ENCODE data around the gene WDR44.

Gene WDR44

DNA sequence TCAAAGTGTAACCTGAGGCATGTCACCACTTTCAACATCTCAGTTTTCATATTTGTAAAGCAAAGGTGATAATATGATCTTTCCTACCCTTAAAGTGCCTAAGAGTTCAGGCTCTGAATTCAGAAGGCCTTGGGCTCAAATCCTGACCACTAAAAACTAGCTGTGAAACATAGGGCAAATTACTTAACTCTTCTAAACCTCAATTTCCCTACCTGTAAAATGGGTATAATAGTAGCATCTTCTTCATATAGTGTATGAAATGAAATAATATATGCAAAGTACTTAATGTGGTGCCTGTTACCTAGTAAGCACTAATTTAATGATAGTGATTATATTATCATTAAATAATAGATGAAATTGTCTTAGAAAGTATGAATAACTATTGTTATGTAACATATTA lies 7.0 kb upstream of the WDR44 start:
- DNase-seq, result no peak
- Histone ChIP-seq H3K27ac (ENCODE audit: low read length) (no peak overlapping the region), H3K9me2 (replicated peaks; ENCODE audit: insufficient read depth, low read length) (no peaks in the 10 kb centered on the region), H3F3A (ENCODE audit: insufficient read depth, low read length) (no peaks in the 10 kb centered on the region), H3K9ac (ENCODE audit: low read length) (no peak overlapping the region), H3K4me1 (ENCODE audit: low read length) (no peaks in the 10 kb centered on the region), H3K4me3 (ENCODE audit: low read length) (no peak overlapping the region), H3K79me2 (ENCODE audit: low read length) (no peaks in the 10 kb centered on the region), H2AFZ (ENCODE audit: low read length) (no peak overlapping the region), H4K20me1 (ENCODE audit: insufficient read depth, low read length) (no peaks in the 10 kb centered on the region), H3K27me3 (replicated peaks; ENCODE audit: insufficient read depth, low read length) (no peaks in the 10 kb centered on the region), H3K4me2 (ENCODE audit: low read depth, low read length) (no peak overlapping the region), H3K9me3 (replicated peaks; ENCODE audit: insufficient read depth, low read length) (no peaks in the 10 kb centered on the region), H3K36me3 (replicated peaks; ENCODE audit: insufficient read depth, low read length) (no peaks in the 10 kb centered on the region)
- TF ChIP-seq EZH2phosphoT487 (IDR thresholded peaks at IDR 0.05; ENCODE audit: low read length), result no peak
- TF ChIP-seq, protein P1, sequence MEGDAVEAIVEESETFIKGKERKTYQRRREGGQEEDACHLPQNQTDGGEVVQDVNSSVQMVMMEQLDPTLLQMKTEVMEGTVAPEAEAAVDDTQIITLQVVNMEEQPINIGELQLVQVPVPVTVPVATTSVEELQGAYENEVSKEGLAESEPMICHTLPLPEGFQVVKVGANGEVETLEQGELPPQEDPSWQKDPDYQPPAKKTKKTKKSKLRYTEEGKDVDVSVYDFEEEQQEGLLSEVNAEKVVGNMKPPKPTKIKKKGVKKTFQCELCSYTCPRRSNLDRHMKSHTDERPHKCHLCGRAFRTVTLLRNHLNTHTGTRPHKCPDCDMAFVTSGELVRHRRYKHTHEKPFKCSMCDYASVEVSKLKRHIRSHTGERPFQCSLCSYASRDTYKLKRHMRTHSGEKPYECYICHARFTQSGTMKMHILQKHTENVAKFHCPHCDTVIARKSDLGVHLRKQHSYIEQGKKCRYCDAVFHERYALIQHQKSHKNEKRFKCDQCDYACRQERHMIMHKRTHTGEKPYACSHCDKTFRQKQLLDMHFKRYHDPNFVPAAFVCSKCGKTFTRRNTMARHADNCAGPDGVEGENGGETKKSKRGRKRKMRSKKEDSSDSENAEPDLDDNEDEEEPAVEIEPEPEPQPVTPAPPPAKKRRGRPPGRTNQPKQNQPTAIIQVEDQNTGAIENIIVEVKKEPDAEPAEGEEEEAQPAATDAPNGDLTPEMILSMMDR (IDR thresholded peaks at IDR 0.05; ENCODE audit: low read length), result no peak
- TF ChIP-seq EZH2 (optimal IDR thresholded peaks at IDR 0.05; ENCODE audit: low read depth, low read length), result no peak

DNA sequence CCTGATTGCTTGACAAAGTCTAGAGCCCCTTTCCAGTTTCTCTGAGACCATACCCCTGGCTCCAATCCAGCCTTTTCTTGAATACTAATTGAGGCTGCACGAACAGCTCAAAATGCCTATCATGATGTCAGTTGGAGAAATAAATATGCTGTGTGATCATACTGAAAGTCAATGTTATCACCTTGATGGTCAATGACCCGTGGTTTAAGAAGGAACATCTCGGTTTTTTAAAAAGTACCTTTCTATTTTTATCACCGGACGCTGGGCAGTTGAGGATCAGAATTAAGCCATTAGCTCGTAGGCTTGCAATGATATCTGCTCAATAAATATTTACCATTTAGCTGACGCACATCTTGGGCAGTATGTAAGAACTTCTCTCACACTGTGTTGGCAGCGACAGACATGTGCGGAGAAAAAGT lies 852 bp upstream of the WDR44 start:
- peaks cover 32% of the 10 kb centered on the region for H3K79me2 ChIP-seq (ENCODE audit: low read length)
- peak overlapping the region; percentile 67 for H3K4me3 ChIP-seq (ENCODE audit: low read length)
- no peak for TF ChIP-seq EZH2 (optimal IDR thresholded peaks at IDR 0.05; ENCODE audit: low read depth, low read length)
- TF ChIP-seq, protein P1 (IDR thresholded peaks at IDR 0.05; ENCODE audit: low read length), result no peak
- TF ChIP-seq EZH2phosphoT487 (IDR thresholded peaks at IDR 0.05; ENCODE audit: low read length), result no peak
- H3K27ac ChIP-seq (ENCODE audit: low read length), result peak overlapping the region; percentile 47; the same call in 1 of the 2 replicates
- H3K9ac ChIP-seq (ENCODE audit: low read length), result peak overlapping the region; percentile 73
- no peaks in the 10 kb centered on the region for H3K9me3 ChIP-seq (replicated peaks; ENCODE audit: insufficient read depth, low read length)
- no peaks in the 10 kb centered on the region for H3K27me3 ChIP-seq (replicated peaks; ENCODE audit: insufficient read depth, low read length)
- peak overlapping the region; percentile 75 for H2AFZ ChIP-seq (ENCODE audit: low read length)
- no peaks in the 10 kb centered on the region for H3K4me1 ChIP-seq (ENCODE audit: low read length)
- no peaks in the 10 kb centered on the region for H3K9me2 ChIP-seq (replicated peaks; ENCODE audit: insufficient read depth, low read length)
- no peaks in the 10 kb centered on the region for H3K36me3 ChIP-seq (replicated peaks; ENCODE audit: insufficient read depth, low read length)
- no peaks in the 10 kb centered on the region for H4K20me1 ChIP-seq (ENCODE audit: insufficient read depth, low read length)
- no peak for DNase-seq
- peak overlapping the region; percentile 79 for H3K4me2 ChIP-seq (ENCODE audit: low read depth, low read length)
- H3F3A ChIP-seq (ENCODE audit: insufficient read depth, low read length), result peaks cover 12% of the 10 kb centered on the region; the same call in 1 of the 2 replicates

DNA sequence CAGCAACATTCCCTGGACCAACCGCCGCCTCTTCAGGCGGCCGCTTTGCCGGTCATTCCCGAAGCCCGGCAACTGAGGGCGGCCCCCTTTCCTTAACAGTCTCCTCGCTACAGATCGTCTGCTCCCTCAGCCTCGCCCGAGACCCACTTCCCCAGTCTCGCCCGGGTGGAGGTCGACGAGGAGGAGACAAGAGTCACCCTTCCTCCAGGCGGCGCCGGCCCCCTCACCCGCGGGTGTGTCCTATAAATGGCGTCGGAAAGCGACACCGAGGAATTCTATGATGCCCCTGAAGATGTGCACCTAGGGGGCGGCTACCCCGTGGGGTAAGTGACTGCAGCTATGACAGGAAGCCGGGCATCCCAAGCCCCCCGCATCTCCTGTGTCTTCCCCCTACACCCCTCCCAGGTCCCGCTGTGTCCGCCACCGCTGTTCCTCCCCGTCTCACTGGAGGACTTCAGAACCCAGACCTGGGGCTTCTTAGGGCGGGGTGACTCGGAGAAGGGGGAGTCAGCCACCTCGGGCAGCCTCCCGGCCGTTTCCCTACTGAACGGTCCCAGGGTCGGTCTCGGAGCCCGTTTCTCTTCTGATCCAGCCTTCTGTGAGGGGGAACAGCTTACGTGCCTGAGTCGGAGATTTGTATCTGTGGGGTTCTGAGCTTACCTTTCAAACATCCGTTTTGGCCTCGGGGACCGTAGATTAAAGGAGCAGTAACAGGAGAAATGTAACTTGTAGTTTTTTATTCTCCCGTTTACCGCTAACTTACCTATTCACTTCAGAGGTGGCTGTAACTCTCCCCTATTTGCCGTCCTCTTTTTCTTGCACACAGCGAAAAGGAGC lies 570 bp downstream of the WDR44 start:
- peaks cover 13% of the 10 kb centered on the region; the same call in 1 of the 2 replicates for H3F3A ChIP-seq (ENCODE audit: insufficient read depth, low read length)
- peaks cover 44% of the 10 kb centered on the region for H3K79me2 ChIP-seq (ENCODE audit: low read length)
- peak overlapping the region; percentile 77 for H3K9ac ChIP-seq (ENCODE audit: low read length)
- H2AFZ ChIP-seq (ENCODE audit: low read length), result peak overlapping the region; percentile 80
- no peaks in the 10 kb centered on the region for H3K9me2 ChIP-seq (replicated peaks; ENCODE audit: insufficient read depth, low read length)
- H3K27me3 ChIP-seq (replicated peaks; ENCODE audit: insufficient read depth, low read length), result no peaks in the 10 kb centered on the region
- TF ChIP-seq, protein P1 (IDR thresholded peaks at IDR 0.05; ENCODE audit: low read length), result no peak
- TF ChIP-seq EZH2 (optimal IDR thresholded peaks at IDR 0.05; ENCODE audit: low read depth, low read length) (no peak), EZH2phosphoT487 (IDR thresholded peaks at IDR 0.05; ENCODE audit: low read length) (no peak)
- H3K4me2 ChIP-seq (ENCODE audit: low read depth, low read length), result peak overlapping the region; percentile 51; the same call in 1 of the 2 replicates
- peaks cover 10% of the 10 kb centered on the region; the same call in 1 of the 2 replicates for H3K4me1 ChIP-seq (ENCODE audit: low read length)
- no peaks in the 10 kb centered on the region for H3K36me3 ChIP-seq (replicated peaks; ENCODE audit: insufficient read depth, low read length)
- no peaks in the 10 kb centered on the region for H3K9me3 ChIP-seq (replicated peaks; ENCODE audit: insufficient read depth, low read length)
- peak overlapping the region; percentile 69 for H3K4me3 ChIP-seq (ENCODE audit: low read length)
- H3K27ac ChIP-seq (ENCODE audit: low read length), result peak overlapping the region; percentile 82; the same call in 1 of the 2 replicates
- peak; percentile 30 for DNase-seq
- no peaks in the 10 kb centered on the region for H4K20me1 ChIP-seq (ENCODE audit: insufficient read depth, low read length)
